Endodermal cell (in vitro differentiated cells): ENCODE data around the gene RACK1. TPM values are rescaled to one million over a fixed set of nuclear protein-coding genes. Genes with fewer than 3 reads are reported as not detected.

Source experiments
- DNase-seq: peaks from one replicate; pipeline ENCODE4 v3.0.0-alpha.2; 2017
- H3K27ac ChIP-seq: 2 replicates; pipeline ENCODE4 v1.5.1; 2013; ENCODE audit warnings: mild to moderate bottlenecking, low read depth, low read length, moderate library complexity
- H3K27me3 ChIP-seq: 2 replicates; pipeline ENCODE4 v1.6.1; 2013; ENCODE audit warnings: mild to moderate bottlenecking, low read length, moderate library complexity; ENCODE audit not compliant: insufficient read depth, control insufficient read depth, poor library complexity, severe bottlenecking
- H3K36me3 ChIP-seq: 2 replicates; pipeline ENCODE4 v1.7.0; 2013; ENCODE audit warnings: mild to moderate bottlenecking, low read length, moderate library complexity; ENCODE audit not compliant: control insufficient read depth, insufficient read depth
- H3K4me1 ChIP-seq: one replicate; pipeline ENCODE4 v1.7.0; 2013; ENCODE audit warnings: low read length; ENCODE audit not compliant: control insufficient read depth, insufficient read depth
- H3K4me3 ChIP-seq: 2 replicates; pipeline ENCODE4 v1.5.1; 2013; ENCODE audit warnings: mild to moderate bottlenecking, low read length, moderate library complexity
- H3K9ac ChIP-seq: 2 replicates; pipeline ENCODE4 v1.6.1; 2013; ENCODE audit warnings: mild to moderate bottlenecking, low read length, moderate library complexity; ENCODE audit not compliant: poor library complexity, severe bottlenecking; ENCODE audit errors: extremely low read depth
- H3K9me3 ChIP-seq: 2 replicates; pipeline ENCODE4 v1.6.1; 2013; ENCODE audit warnings: mild to moderate bottlenecking, low read length, moderate library complexity; ENCODE audit not compliant: control insufficient read depth
- H3K27ac Mint-ChIP-seq: 2 replicates; pipeline ENCODE4 v1.8.0; 2020; ENCODE audit warnings: mixed read lengths
- H3K27me3 Mint-ChIP-seq: 2 replicates; pipeline ENCODE4 v1.8.0; 2021; ENCODE audit warnings: mild to moderate bottlenecking, mixed read lengths; ENCODE audit not compliant: insufficient read depth
- H3K36me3 Mint-ChIP-seq: 2 replicates; pipeline ENCODE4 v1.8.0; 2020; ENCODE audit warnings: low read depth, mixed read lengths
- H3K4me1 Mint-ChIP-seq: 2 replicates; pipeline ENCODE4 v1.8.0; 2020; ENCODE audit warnings: mixed read lengths
- H3K4me3 Mint-ChIP-seq: 2 replicates; pipeline ENCODE4 v1.8.0; 2020; ENCODE audit warnings: mild to moderate bottlenecking, moderate library complexity, mixed read lengths
- H3K9me3 Mint-ChIP-seq: 2 replicates; pipeline ENCODE4 v1.8.0; 2020; ENCODE audit warnings: mild to moderate bottlenecking, mixed read lengths
- WGBS, 2 experiments: methylation state at CpG; one replicate each; pipeline versions ENCODE4 v1.1.5 to v1.1.7; 2013; ENCODE audit warnings: missing lambda C conversion rate in 2 of 2, mixed read lengths in 1 of 2; ENCODE audit not compliant: insufficient coverage in 1 of 2, insufficient read length in 1 of 2; 5-methylcytosine and 5-hydroxymethylcytosine counted together
- total RNA-seq, 2 donors: library from RNA; stranded (reverse); fragmentation: NEBNext Ultra II Directional in 1 of 2; extraction: Animal tissue kit (Norgen Biotek cat#: 25700) in 1 of 2; gene quantifications; 2 replicates in 1 of 2; 3 replicates in 1 of 2; pipeline ENCODE4 v1.2.1, GENCODE V29; 2021
- TF ChIP-seq, protein P1 (sequence below): fragments of 200-600 bp; sonication (generic); conservative IDR thresholded peaks from 2 replicates; pipeline ENCODE4 v1.5.0; 2021; ENCODE audit warnings: antibody characterized with exemption, mild to moderate bottlenecking

The RACK1 gene
- total RNA-seq, 2 donors from 2014 or later = 1,942 to 1,975 TPM

GRCh38 chr5:181207960-181208253 is 35.8 kb downstream of the RACK1 start:
- peaks cover 46% of the 10 kb centered on the region for H3K27me3 ChIP-seq
- Mint-ChIP-seq H3K27me3 (peaks cover 43% of the 10 kb centered on the region), H3K27ac (no peak overlapping the region), H3K36me3 (no peaks in the 10 kb centered on the region), H3K4me3 (peak overlapping the region; percentile 87), H3K9me3 (no peaks in the 10 kb centered on the region), H3K4me1 (peaks cover 6% of the 10 kb centered on the region)
- TF ChIP-seq, protein P1, sequence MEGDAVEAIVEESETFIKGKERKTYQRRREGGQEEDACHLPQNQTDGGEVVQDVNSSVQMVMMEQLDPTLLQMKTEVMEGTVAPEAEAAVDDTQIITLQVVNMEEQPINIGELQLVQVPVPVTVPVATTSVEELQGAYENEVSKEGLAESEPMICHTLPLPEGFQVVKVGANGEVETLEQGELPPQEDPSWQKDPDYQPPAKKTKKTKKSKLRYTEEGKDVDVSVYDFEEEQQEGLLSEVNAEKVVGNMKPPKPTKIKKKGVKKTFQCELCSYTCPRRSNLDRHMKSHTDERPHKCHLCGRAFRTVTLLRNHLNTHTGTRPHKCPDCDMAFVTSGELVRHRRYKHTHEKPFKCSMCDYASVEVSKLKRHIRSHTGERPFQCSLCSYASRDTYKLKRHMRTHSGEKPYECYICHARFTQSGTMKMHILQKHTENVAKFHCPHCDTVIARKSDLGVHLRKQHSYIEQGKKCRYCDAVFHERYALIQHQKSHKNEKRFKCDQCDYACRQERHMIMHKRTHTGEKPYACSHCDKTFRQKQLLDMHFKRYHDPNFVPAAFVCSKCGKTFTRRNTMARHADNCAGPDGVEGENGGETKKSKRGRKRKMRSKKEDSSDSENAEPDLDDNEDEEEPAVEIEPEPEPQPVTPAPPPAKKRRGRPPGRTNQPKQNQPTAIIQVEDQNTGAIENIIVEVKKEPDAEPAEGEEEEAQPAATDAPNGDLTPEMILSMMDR = no peak
- H3K9me3 ChIP-seq = no peaks in the 10 kb centered on the region
- H3K4me3 ChIP-seq = peak overlapping the region; percentile 98
- no peak overlapping the region for H3K9ac ChIP-seq
- H3K27ac ChIP-seq = no peak overlapping the region
- no peak for DNase-seq
- 55 to 57% methylated on average over 2 to 3 of the region's 3 CpGs for WGBS, 2 experiments
- H3K4me1 ChIP-seq = no peaks in the 10 kb centered on the region
- H3K36me3 ChIP-seq = no peaks in the 10 kb centered on the region

GRCh38 chr5:181207214-181207959 is 36.3 kb downstream of the RACK1 start:
- no peaks in the 10 kb centered on the region for H3K9me3 Mint-ChIP-seq
- H3K27me3 Mint-ChIP-seq = peaks cover 44% of the 10 kb centered on the region
- 0 to 2% methylated on average over 15 to 36 of the region's 36 CpGs for WGBS, 2 experiments
- H3K4me1 Mint-ChIP-seq = peaks cover 6% of the 10 kb centered on the region
- Histone ChIP-seq H3K9ac (peak overlapping the region; percentile 82), H3K27me3 (peaks cover 47% of the 10 kb centered on the region), H3K9me3 (no peaks in the 10 kb centered on the region), H3K4me1 (no peaks in the 10 kb centered on the region), H3K27ac (no peak overlapping the region), H3K36me3 (no peaks in the 10 kb centered on the region), H3K4me3 (peak overlapping the region; percentile 98)
- H3K36me3 Mint-ChIP-seq = no peaks in the 10 kb centered on the region
- TF ChIP-seq, protein P1 = no peak
- H3K4me3 Mint-ChIP-seq = peak overlapping the region; percentile 87
- H3K27ac Mint-ChIP-seq = peak overlapping the region; percentile 87
- peak; percentile 94 for DNase-seq

- Histone ChIP-seq H3K4me3 (peak overlapping the region; percentile 98), H3K9me3 (no peaks in the 10 kb centered on the region), H3K36me3 (no peaks in the 10 kb centered on the region), H3K27me3 (peaks cover 53% of the 10 kb centered on the region), H3K4me1 (no peaks in the 10 kb centered on the region), H3K9ac (peak overlapping the region; percentile 1), H3K27ac (no peak overlapping the region)
- Mint-ChIP-seq H3K27ac (peak overlapping the region; percentile 87), H3K27me3 (peaks cover 56% of the 10 kb centered on the region), H3K4me1 (peaks cover 6% of the 10 kb centered on the region), H3K4me3 (peak overlapping the region; percentile 87), H3K9me3 (no peaks in the 10 kb centered on the region), H3K36me3 (no peaks in the 10 kb centered on the region)
- 1 to 3% methylated on average over 32 to 37 of the region's 37 CpGs for WGBS, 2 experiments
- no peak for DNase-seq
- TF ChIP-seq, protein P1 = no peak
Observed at GRCh38 chr5:181205761-181206649, 37.7 kb downstream of the RACK1 start.
